Caco-2 (cell line): ENCODE measurements around the gene SAXO2. TPM values are rescaled to one million over a fixed set of nuclear protein-coding genes. Genes with fewer than 3 reads are reported as not detected.
A peak's percentile ranks its signal among the peaks of the same experiment; 100 is the strongest.
"Not testable (repeated sequence)": the region's sequence is repeated elsewhere in the genome, so short reads cannot be mapped to it uniquely, and the experiment has no call there.

Experiments used
- BruUV-seq: library from RNA; stranded (reverse); fragments of 400-500 nt; replicated peaks from 2 replicates; lab custom pipeline; 2021; lab: Mats Ljungman, UMichigan
- CTCF ChIA-PET: fragments of 300-600 bp; sonication (Branson Sonifier 250); formaldehyde crosslinking; loops from one replicate; lab custom pipeline; 2022; ENCODE audit warnings: antibody characterized with exemption; lab: Charles Lee
- POLR2A ChIA-PET: fragments of 300-600 bp; sonication (Branson Sonifier 250); formaldehyde crosslinking; loops from one replicate; lab custom pipeline; 2022; ENCODE audit warnings: antibody characterized with exemption; lab: Charles Lee
- DNase-seq, 2 experiments: peaks; one replicate each; pipeline versions ENCODE4 v3.0.0 to v3.0.0-alpha.2; 2020 to 2022
- H3K27me3 ChIP-seq: replicated peaks from 2 replicates; pipeline ENCODE4 v1.6.0; 2011; ENCODE audit warnings: low read length; ENCODE audit not compliant: control insufficient read depth, insufficient read depth
- H3K36me3 ChIP-seq: 2 replicates; pipeline ENCODE4 v1.5.1; 2011; ENCODE audit warnings: low read length; ENCODE audit not compliant: control insufficient read depth, insufficient read depth
- H3K4me1 ChIP-seq: fragments of 250-450 bp; sonication (Bioruptor Pico); 2 replicates; pipeline ENCODE4 v1.5.1; 2020; ENCODE audit warnings: mild to moderate bottlenecking
- H3K4me3 ChIP-seq: 2 replicates; pipeline ENCODE4 v1.5.1; 2011; ENCODE audit warnings: low read depth, mild to moderate bottlenecking, control low read depth, low read length
- H3K9me3 ChIP-seq: fragments of 250-450 bp; sonication (Bioruptor Pico); 2 replicates; pipeline ENCODE4 v1.5.1; 2020; ENCODE audit warnings: mild to moderate bottlenecking, moderate library complexity
- H3K27ac Mint-ChIP-seq: one replicate; pipeline ENCODE4 v1.8.0; 2022; ENCODE audit warnings: mixed read lengths; ENCODE audit not compliant: unreplicated experiment
- H3K27me3 Mint-ChIP-seq: one replicate; pipeline ENCODE4 v1.8.0; 2022; ENCODE audit warnings: mixed read lengths; ENCODE audit not compliant: insufficient read depth, unreplicated experiment
- H3K36me3 Mint-ChIP-seq: one replicate; pipeline ENCODE4 v1.8.0; 2022; ENCODE audit warnings: mild to moderate bottlenecking, mixed read lengths; ENCODE audit not compliant: insufficient read depth, unreplicated experiment
- H3K4me1 Mint-ChIP-seq: one replicate; pipeline ENCODE4 v1.8.0; 2022; ENCODE audit warnings: low read depth, mixed read lengths; ENCODE audit not compliant: unreplicated experiment
- H3K4me3 Mint-ChIP-seq: one replicate; pipeline ENCODE4 v1.8.0; 2022; ENCODE audit warnings: mild to moderate bottlenecking, moderate library complexity, mixed read lengths; ENCODE audit not compliant: unreplicated experiment
- H3K9me3 Mint-ChIP-seq: one replicate; pipeline ENCODE4 v1.8.0; 2022; ENCODE audit warnings: mixed read lengths; ENCODE audit not compliant: unreplicated experiment
- intact Hi-C: fragments of 100-400 bp; cut with micrococcal nuclease; formaldehyde crosslinking; loops from one replicate; pipeline ENCODE4 v1.10.0; 2022; ENCODE audit not compliant: unreplicated experiment
- total RNA-seq: library from RNA; stranded (reverse); gene quantifications from 2 replicates; pipeline ENCODE4 v1.2.3, GENCODE V29; 2022
- TF ChIP-seq, protein P1 (sequence below), 2 experiments: fragments of 200-600 bp in 1 of 2; IDR thresholded peaks; 1 replicate in 1 of 2; 2 replicates in 1 of 2; pipeline versions ENCODE4 v1.5.1 to v1.8.0; 2011 to 2022; ENCODE audit warnings: antibody characterized with exemption in 1 of 2, control low read depth in 1 of 2, inconsistent platforms in 1 of 2, low read depth in 1 of 2, low read length in 1 of 2, mild to moderate bottlenecking in 1 of 2, moderate library complexity in 1 of 2; ENCODE audit not compliant: insufficient read depth in 1 of 2, severe bottlenecking in 1 of 2, unreplicated experiment in 1 of 2

SAXO2 gene
- total RNA-seq, 1 experiment from 2014 or later = 0.61 TPM

DNA sequence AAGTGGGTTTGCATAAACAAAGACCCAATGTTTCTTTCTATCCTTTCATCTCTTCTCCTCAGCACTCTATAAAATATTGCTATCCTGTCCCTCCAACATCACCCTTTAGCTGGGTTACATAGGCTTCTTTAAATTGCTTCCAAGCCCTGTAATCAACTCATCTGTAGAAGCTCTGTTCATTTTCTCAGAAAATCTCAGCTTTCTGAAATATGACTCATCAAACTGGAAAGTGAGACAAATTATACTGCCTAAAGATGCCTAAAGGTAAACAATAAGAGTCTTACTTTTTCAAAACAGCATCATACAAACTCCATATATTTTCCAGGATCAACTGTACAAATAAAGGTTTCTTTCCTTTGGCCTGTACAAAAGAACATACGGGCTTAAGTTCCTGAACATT lies 33.9 kb upstream of the SAXO2 start:
- intact Hi-C loops = no loop called here
- no peaks in the 10 kb centered on the region for H3K27me3 ChIP-seq
- H3K4me1 Mint-ChIP-seq = peaks cover 7% of the 10 kb centered on the region
- H3K27ac Mint-ChIP-seq = no peak overlapping the region
- H3K4me3 Mint-ChIP-seq = no peak overlapping the region
- H3K9me3 Mint-ChIP-seq = no peaks in the 10 kb centered on the region
- no TSS peak for BruUV-seq
- no peaks in the 10 kb centered on the region for H3K36me3 Mint-ChIP-seq
- ChIA-PET POLR2A (no interaction called here), CTCF (no interaction called here)
- TF ChIP-seq, protein P1, sequence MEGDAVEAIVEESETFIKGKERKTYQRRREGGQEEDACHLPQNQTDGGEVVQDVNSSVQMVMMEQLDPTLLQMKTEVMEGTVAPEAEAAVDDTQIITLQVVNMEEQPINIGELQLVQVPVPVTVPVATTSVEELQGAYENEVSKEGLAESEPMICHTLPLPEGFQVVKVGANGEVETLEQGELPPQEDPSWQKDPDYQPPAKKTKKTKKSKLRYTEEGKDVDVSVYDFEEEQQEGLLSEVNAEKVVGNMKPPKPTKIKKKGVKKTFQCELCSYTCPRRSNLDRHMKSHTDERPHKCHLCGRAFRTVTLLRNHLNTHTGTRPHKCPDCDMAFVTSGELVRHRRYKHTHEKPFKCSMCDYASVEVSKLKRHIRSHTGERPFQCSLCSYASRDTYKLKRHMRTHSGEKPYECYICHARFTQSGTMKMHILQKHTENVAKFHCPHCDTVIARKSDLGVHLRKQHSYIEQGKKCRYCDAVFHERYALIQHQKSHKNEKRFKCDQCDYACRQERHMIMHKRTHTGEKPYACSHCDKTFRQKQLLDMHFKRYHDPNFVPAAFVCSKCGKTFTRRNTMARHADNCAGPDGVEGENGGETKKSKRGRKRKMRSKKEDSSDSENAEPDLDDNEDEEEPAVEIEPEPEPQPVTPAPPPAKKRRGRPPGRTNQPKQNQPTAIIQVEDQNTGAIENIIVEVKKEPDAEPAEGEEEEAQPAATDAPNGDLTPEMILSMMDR (IDR thresholded peaks at IDR 0.05; ENCODE audit: insufficient read depth in 1 of 2, low read depth in 1 of 2, low read length in 1 of 2, severe bottlenecking in 1 of 2, unreplicated experiment in 1 of 2) = no peak
- peaks cover 8% of the 10 kb centered on the region; the same call in 1 of the 2 replicates for H3K4me1 ChIP-seq
- H3K4me3 ChIP-seq = no peak overlapping the region
- no peaks in the 10 kb centered on the region for H3K27me3 Mint-ChIP-seq
- DNase-seq = no peak
- no peaks in the 10 kb centered on the region for H3K36me3 ChIP-seq
- H3K9me3 ChIP-seq = no peaks in the 10 kb centered on the region

DNA sequence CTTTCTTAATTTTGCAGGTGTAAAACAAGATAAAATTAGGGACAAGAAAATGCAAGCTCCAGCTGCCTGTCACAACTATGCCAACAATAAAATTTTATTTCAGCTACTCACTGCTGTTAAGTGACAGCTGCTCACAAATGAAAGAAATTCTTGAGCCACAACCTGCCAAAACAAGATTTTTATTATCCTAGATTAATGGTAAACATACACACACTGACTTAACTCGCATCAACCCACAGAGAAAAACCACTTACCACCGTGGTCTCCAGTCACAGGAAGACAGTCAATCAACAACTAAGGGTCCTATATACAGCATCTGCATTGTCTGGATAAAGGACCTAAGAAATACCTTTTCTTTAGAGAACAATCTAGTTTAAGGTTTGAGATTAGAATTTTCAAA lies 31.4 kb upstream of the SAXO2 start:
- H3K4me3 Mint-ChIP-seq = no peak overlapping the region
- Histone ChIP-seq H3K4me1 (peaks cover 8% of the 10 kb centered on the region; the same call in 1 of the 2 replicates), H3K9me3 (no peaks in the 10 kb centered on the region), H3K27me3 (no peaks in the 10 kb centered on the region), H3K36me3 (no peaks in the 10 kb centered on the region), H3K4me3 (no peak overlapping the region)
- H3K36me3 Mint-ChIP-seq = no peaks in the 10 kb centered on the region
- H3K27me3 Mint-ChIP-seq = no peaks in the 10 kb centered on the region
- H3K4me1 Mint-ChIP-seq = peaks cover 7% of the 10 kb centered on the region
- DNase-seq = no peak
- ChIA-PET CTCF (no interaction called here), POLR2A (no interaction called here)
- no peak overlapping the region for H3K27ac Mint-ChIP-seq
- intact Hi-C loops = no loop called here
- BruUV-seq = no TSS peak
- H3K9me3 Mint-ChIP-seq = no peaks in the 10 kb centered on the region
- TF ChIP-seq, protein P1 (IDR thresholded peaks at IDR 0.05; ENCODE audit: insufficient read depth in 1 of 2, low read depth in 1 of 2, low read length in 1 of 2, severe bottlenecking in 1 of 2, unreplicated experiment in 1 of 2) = no peak

DNA sequence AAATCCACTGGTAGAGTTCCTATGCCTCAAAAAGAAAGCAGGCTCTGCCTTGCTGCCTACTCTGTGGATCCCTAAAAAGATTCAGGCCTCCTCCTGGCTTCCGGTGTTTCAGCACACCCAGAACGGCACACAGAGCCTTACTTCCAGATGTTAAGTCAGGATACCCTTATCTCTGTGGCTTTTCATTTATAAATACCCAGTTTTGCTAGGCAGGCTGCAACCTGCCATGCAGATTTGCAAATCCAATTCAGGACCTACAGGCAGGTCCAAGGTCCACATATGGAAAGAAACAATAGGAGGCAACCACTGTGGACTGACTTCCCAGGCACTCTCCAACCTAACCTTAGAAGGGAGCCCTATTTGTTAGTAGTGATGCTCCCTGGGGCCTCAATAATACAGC lies 30.8 kb upstream of the SAXO2 start:
- no peaks in the 10 kb centered on the region for H3K27me3 Mint-ChIP-seq
- peaks cover 8% of the 10 kb centered on the region; the same call in 1 of the 2 replicates for H3K4me1 ChIP-seq
- no peaks in the 10 kb centered on the region for H3K27me3 ChIP-seq
- H3K36me3 ChIP-seq = no peaks in the 10 kb centered on the region
- peak in 1 of 2 experiments; percentile 5 for DNase-seq
- intact Hi-C loops = no loop called here
- no peaks in the 10 kb centered on the region for H3K9me3 ChIP-seq
- TF ChIP-seq, protein P1 (IDR thresholded peaks at IDR 0.05; ENCODE audit: insufficient read depth in 1 of 2, low read depth in 1 of 2, low read length in 1 of 2, severe bottlenecking in 1 of 2, unreplicated experiment in 1 of 2) = no peak
- no peak overlapping the region for H3K4me3 Mint-ChIP-seq
- no peaks in the 10 kb centered on the region for H3K36me3 Mint-ChIP-seq
- H3K9me3 Mint-ChIP-seq = no peaks in the 10 kb centered on the region
- BruUV-seq = no TSS peak
- H3K4me1 Mint-ChIP-seq = peaks cover 7% of the 10 kb centered on the region
- CTCF ChIA-PET = no interaction called here
- POLR2A ChIA-PET = no interaction called here
- H3K4me3 ChIP-seq = no peak overlapping the region
- H3K27ac Mint-ChIP-seq = no peak overlapping the region

DNA sequence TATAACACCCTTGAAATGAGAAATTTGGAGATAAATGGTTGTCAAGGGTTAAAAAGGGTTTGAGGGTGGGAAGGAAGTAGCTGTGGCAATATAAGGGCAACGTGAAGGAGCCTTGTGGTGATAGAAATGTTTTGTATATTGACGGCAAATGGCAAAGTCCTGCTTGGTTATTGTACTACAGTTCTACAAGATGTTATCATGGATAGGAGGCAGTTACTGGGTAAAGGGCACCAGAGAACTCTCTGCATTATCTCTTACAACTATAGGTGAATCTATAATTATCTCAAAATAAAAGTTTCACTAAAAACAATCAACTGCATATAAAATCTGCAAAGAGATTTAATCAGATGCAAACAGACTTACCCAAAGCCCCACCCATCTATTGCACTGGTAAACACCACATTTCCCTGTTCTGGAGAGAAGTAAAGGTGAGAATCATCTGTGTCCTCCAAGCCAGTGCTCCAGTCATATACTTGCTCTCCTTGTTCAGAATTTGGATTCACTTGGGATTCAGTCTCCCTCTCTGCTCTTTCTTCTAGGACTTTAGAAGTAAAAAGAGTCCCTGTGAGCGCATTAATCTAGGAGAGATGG lies 24.6 kb upstream of the SAXO2 start:
- H3K4me1 Mint-ChIP-seq, CTCF ChIA-PET, intact Hi-C loops, H3K4me3 ChIP-seq, H3K27me3 ChIP-seq, H3K4me1 ChIP-seq, DNase-seq, POLR2A ChIA-PET, H3K36me3 ChIP-seq, H3K36me3 Mint-ChIP-seq, H3K9me3 ChIP-seq, H3K27me3 Mint-ChIP-seq, BruUV-seq, H3K9me3 Mint-ChIP-seq, H3K4me3 Mint-ChIP-seq, H3K27ac Mint-ChIP-seq: not testable (repeated sequence)
